Neural progenitor cell (in vitro differentiated cells): Measurements from ENCODE around the gene NUDT7.

ENCODE experiments used
- EZH2 ChIP-seq: fragments of 200-600 bp; sonication (generic); IDR thresholded peaks from 2 replicates; pipeline ENCODE4 v1.6.1; 2017; ENCODE audit warnings: antibody characterized with exemption, mild to moderate bottlenecking, moderate library complexity
- TF ChIP-seq, protein P1 (sequence below): fragments of 200-600 bp; sonication (generic); IDR thresholded peaks from 2 replicates; pipeline ENCODE4 v1.5.1; 2017; ENCODE audit warnings: antibody characterized with exemption, mild to moderate bottlenecking

DNA sequence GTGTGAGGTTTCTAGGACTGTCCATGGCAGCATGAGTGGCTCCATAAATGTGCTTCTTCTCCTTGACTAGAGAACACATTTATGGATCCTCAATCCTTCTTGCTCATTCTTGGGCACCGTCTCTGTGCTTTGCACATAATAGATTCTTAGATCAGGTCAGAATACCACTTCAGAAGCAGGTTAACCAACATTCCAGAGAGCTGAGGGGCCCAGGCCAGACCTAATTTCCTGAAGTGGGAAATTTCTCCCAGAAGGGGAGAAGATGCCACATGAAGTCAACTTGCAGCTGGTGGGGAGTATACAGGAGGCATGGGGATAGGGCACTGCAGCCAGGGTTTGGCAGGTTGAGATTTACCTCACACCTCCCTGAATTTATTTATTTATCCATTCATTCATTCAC lies 41.7 kb downstream of the NUDT7 start:
- TF ChIP-seq, protein P1, sequence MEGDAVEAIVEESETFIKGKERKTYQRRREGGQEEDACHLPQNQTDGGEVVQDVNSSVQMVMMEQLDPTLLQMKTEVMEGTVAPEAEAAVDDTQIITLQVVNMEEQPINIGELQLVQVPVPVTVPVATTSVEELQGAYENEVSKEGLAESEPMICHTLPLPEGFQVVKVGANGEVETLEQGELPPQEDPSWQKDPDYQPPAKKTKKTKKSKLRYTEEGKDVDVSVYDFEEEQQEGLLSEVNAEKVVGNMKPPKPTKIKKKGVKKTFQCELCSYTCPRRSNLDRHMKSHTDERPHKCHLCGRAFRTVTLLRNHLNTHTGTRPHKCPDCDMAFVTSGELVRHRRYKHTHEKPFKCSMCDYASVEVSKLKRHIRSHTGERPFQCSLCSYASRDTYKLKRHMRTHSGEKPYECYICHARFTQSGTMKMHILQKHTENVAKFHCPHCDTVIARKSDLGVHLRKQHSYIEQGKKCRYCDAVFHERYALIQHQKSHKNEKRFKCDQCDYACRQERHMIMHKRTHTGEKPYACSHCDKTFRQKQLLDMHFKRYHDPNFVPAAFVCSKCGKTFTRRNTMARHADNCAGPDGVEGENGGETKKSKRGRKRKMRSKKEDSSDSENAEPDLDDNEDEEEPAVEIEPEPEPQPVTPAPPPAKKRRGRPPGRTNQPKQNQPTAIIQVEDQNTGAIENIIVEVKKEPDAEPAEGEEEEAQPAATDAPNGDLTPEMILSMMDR, result no peak
- no peak for TF ChIP-seq EZH2
